A549 (cell line): ENCODE measurements around the gene FRMD4A. TPM values are rescaled to one million over a fixed set of nuclear protein-coding genes. Genes with fewer than 3 reads are reported as not detected.

ENCODE experiments used
- ATAC-seq, 2 experiments: fragments of 200-7000 bp in 1 of 2; fragments of >200 bp in 1 of 2; cut with Nextera tagmentation in 1 of 2; cut with Tn5 transposase in 1 of 2; 3 replicates each; pipeline versions ENCODE4 v1.8.0 to v1.9.1; 2018 to 2020; ENCODE audit warnings: mild to moderate bottlenecking in 1 of 2, moderate library complexity in 1 of 2
- CTCF ChIA-PET: fragments of 300-600 bp; sonication (Branson Sonifier 250); formaldehyde crosslinking; extraction: SDS; loops from one replicate; lab custom pipeline; 2021; ENCODE audit warnings: antibody characterized with exemption, inconsistent platforms; lab: Yijun Ruan, JAX
- POLR2A ChIA-PET: fragments of 350-600 bp; formaldehyde crosslinking; extraction: SDS; loops from one replicate; lab custom pipeline; 2021; ENCODE audit warnings: antibody characterized with exemption, inconsistent platforms; lab: Yijun Ruan, JAX
- DNase-seq, 2 experiments: peaks; one replicate each; pipeline versions ENCODE4 v3.0.0 to v3.0.0-alpha.2; 2011 to 2016; ENCODE audit warnings: low read depth in 1 of 2, low spot score in 1 of 2
- FAIRE-seq: peaks from 2 replicates; lab custom pipeline; 2011; peaks lifted over from hg19 to GRCh38; lab: Jason Lieb, UNC
- H3K27ac ChIP-seq, 2 experiments: fragments of >200 bp; sonication (Bioruptor Twin); formaldehyde crosslinking; 3 replicates each; pipeline ENCODE4 v1.5.1; 2016 to 2017
- H3K4me1 ChIP-seq: fragments of >200 bp; sonication (Bioruptor Twin); formaldehyde crosslinking; 3 replicates; pipeline ENCODE4 v1.6.1; 2016
- H3K4me2 ChIP-seq: fragments of >200 bp; sonication (Bioruptor Twin); formaldehyde crosslinking; 3 replicates; pipeline ENCODE4 v1.6.1; 2016
- H3K4me3 ChIP-seq: fragments of >200 bp; sonication (Bioruptor Twin); formaldehyde crosslinking; 3 replicates; pipeline ENCODE4 v1.5.1; 2016
- H3K9me3 ChIP-seq: fragments of >200 bp; sonication (Bioruptor Twin); formaldehyde crosslinking; 3 replicates; pipeline ENCODE4 v1.6.1; 2016
- BHLHE40 ChIP-seq: IDR thresholded peaks from 2 replicates; pipeline ENCODE4 v1.6.1; 2012; ENCODE audit warnings: low read depth, low read length, inconsistent platforms
- CBX2 ChIP-seq: fragments of 200-600 bp; sonication (generic); IDR thresholded peaks from 2 replicates; pipeline ENCODE4 v1.6.1; 2016; ENCODE audit warnings: low read depth, mild to moderate bottlenecking, borderline replicate concordance
- CBX8 ChIP-seq: fragments of 200-600 bp; sonication (generic); IDR thresholded peaks from 2 replicates; pipeline ENCODE4 v1.6.1; 2016
- CEBPB ChIP-seq, 2 experiments: fragments of >200 bp in 1 of 2; sonication (Bioruptor Twin) in 1 of 2; formaldehyde crosslinking in 1 of 2; IDR thresholded peaks; 2 replicates each; pipeline ENCODE4 v1.6.1; 2012 to 2016
- EHF ChIP-seq: fragments of 250-450 bp; sonication (Bioruptor Pico); IDR thresholded peaks from 2 replicates; pipeline ENCODE4 v1.5.0; 2020; ENCODE audit warnings: mild to moderate bottlenecking
- ESRRA ChIP-seq: fragments of 150-350 bp; IDR thresholded peaks from 2 replicates; pipeline ENCODE4 v1.6.1; 2014; ENCODE audit warnings: mild to moderate bottlenecking, low read length, borderline replicate concordance
- GATA3 ChIP-seq: IDR thresholded peaks from 2 replicates; pipeline ENCODE4 v1.6.1; 2012; ENCODE audit warnings: borderline replicate concordance
- HDAC2 ChIP-seq: fragments of 200-600 bp; sonication (generic); IDR thresholded peaks from 2 replicates; pipeline ENCODE4 v1.6.1; 2016
- HES2 ChIP-seq: fragments of >200 bp; sonication (Bioruptor Twin); formaldehyde crosslinking; IDR thresholded peaks from 2 replicates; pipeline ENCODE4 v1.6.1; 2016
- HEYL ChIP-seq: fragments of 250-450 bp; sonication (Bioruptor Pico); IDR thresholded peaks from 2 replicates; pipeline ENCODE4 v1.8.0; 2021; ENCODE audit warnings: mild to moderate bottlenecking, moderate library complexity
- HOXA7 ChIP-seq: fragments of 250-450 bp; sonication (Bioruptor Pico); IDR thresholded peaks from 2 replicates; pipeline ENCODE4 v1.5.0; 2020; ENCODE audit warnings: mild to moderate bottlenecking, moderate library complexity
- KDM1A ChIP-seq: fragments of 200-600 bp; sonication (generic); IDR thresholded peaks from 2 replicates; pipeline ENCODE4 v1.6.1; 2016; ENCODE audit warnings: low read depth, mild to moderate bottlenecking
- KDM5A ChIP-seq: fragments of 200-600 bp; sonication (generic); IDR thresholded peaks from 2 replicates; pipeline ENCODE4 v1.6.1; 2016; ENCODE audit warnings: antibody characterized with exemption, mild to moderate bottlenecking
- MAZ ChIP-seq: fragments of 150-350 bp; IDR thresholded peaks from 2 replicates; pipeline ENCODE4 v1.6.1; 2014; ENCODE audit warnings: antibody characterized with exemption, low read depth, low read length, borderline replicate concordance
- NR3C1 ChIP-seq: fragments of >200 bp; sonication (Bioruptor Twin); formaldehyde crosslinking; IDR thresholded peaks from 3 replicates; pipeline ENCODE4 v1.6.1; 2017
- RARB ChIP-seq: fragments of 250-450 bp; sonication (Bioruptor Pico); IDR thresholded peaks from 2 replicates; pipeline ENCODE4 v1.8.0; 2021; ENCODE audit warnings: mild to moderate bottlenecking, moderate library complexity
- REST ChIP-seq: fragments of 200-600 bp; sonication (generic); IDR thresholded peaks from 2 replicates; pipeline ENCODE4 v1.6.1; 2016; ENCODE audit warnings: antibody characterized with exemption, mild to moderate bottlenecking, moderate library complexity
- RFX5 ChIP-seq: fragments of 450-650 bp; IDR thresholded peaks from 2 replicates; pipeline ENCODE4 v1.7.1; 2014; ENCODE audit warnings: antibody characterized with exemption, mild to moderate bottlenecking, moderate library complexity
- SMC3 ChIP-seq: fragments of >200 bp; sonication (Bioruptor Twin); formaldehyde crosslinking; IDR thresholded peaks from 3 replicates; pipeline ENCODE4 v1.6.1; 2018; ENCODE audit warnings: inconsistent platforms
- TFCP2L1 ChIP-seq: fragments of 250-450 bp; sonication (Bioruptor Pico); IDR thresholded peaks from 2 replicates; pipeline ENCODE4 v1.5.0; 2021; ENCODE audit warnings: mild to moderate bottlenecking
- ZSCAN20 ChIP-seq: fragments of 250-450 bp; sonication (Bioruptor Pico); IDR thresholded peaks from 2 replicates; pipeline ENCODE4 v1.8.0; 2022; ENCODE audit warnings: mild to moderate bottlenecking, moderate library complexity
- WGBS: methylation state at CpG from one replicate; pipeline ENCODE4 v1.1.6; 2017; ENCODE audit errors: missing lambda C conversion rate; 5-methylcytosine and 5-hydroxymethylcytosine counted together
- polyA plus RNA-seq, 4 experiments: library from polyadenylated mRNA; depleted of rRNA in 3 of 4; stranded (reverse); fragments of >200 nt; fragmentation: RNase III in 1 of 4; extraction: RNeasy Plus Mini Kit Qiagen cat#74134 plus additional on column Dnase treatment in 1 of 4; gene quantifications; 2 replicates in 3 of 4; 3 replicates in 1 of 4; pipeline ENCODE4 v1.2.3, GENCODE V29; 2011 to 2017
- TF ChIP-seq, protein P1 (sequence below): IDR thresholded peaks from 2 replicates; pipeline ENCODE4 v1.6.1; 2012
- TF ChIP-seq, protein P2 (sequence below): IDR thresholded peaks from 2 replicates; pipeline ENCODE4 v1.6.1; 2012; ENCODE audit warnings: low read depth, borderline replicate concordance
- TF ChIP-seq, protein P3 (sequence below): IDR thresholded peaks from 2 replicates; pipeline ENCODE4 v1.6.1; 2012

Gene FRMD4A
- polyA plus RNA-seq, 2 of the 4 experiments (the other 2 are of a cell fraction) = 2.5 to 4.7 TPM

- FAIRE-seq (no peak), ATAC-seq (no peak), DNase-seq (no peak)
- H3K27ac ChIP-seq = no peak overlapping the region
- H3K4me2 ChIP-seq = no peak overlapping the region
- no peak for TF ChIP-seq CEBPB (IDR thresholded peaks at IDR 0.05)
- no peak for TF ChIP-seq SMC3
- no peak for TF ChIP-seq KDM5A
- no peak for TF ChIP-seq HEYL (CRISPR knock-in tag)
- TF ChIP-seq MAZ = no peak
- no peak for TF ChIP-seq ESRRA
- no peak for TF ChIP-seq REST
- TF ChIP-seq, protein P1, sequence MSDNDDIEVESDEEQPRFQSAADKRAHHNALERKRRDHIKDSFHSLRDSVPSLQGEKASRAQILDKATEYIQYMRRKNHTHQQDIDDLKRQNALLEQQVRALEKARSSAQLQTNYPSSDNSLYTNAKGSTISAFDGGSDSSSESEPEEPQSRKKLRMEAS = no peak
- TF ChIP-seq CBX8 = no peak
- CTCF ChIA-PET = interaction anchor here (0.9 to 2.1 kb wide), 3 partner anchors 12 to 275 kb away, joined by 3 to 13 read pairs (median 6); no protein-coding TSS in a partner anchor
- no peak overlapping the region for H3K4me3 ChIP-seq
- POLR2A ChIA-PET = no interaction called here
- peaks cover 4% of the 10 kb centered on the region; the same call in 1 of the 3 replicates for H3K9me3 ChIP-seq
- H3K4me1 ChIP-seq = no peaks in the 10 kb centered on the region
- WGBS = 62% methylated on average over 11 of the region's 11 CpGs
These were observed 145.8 kb downstream of the FRMD4A start for GRCh38 chr10:14184841-14185315.

DNA sequence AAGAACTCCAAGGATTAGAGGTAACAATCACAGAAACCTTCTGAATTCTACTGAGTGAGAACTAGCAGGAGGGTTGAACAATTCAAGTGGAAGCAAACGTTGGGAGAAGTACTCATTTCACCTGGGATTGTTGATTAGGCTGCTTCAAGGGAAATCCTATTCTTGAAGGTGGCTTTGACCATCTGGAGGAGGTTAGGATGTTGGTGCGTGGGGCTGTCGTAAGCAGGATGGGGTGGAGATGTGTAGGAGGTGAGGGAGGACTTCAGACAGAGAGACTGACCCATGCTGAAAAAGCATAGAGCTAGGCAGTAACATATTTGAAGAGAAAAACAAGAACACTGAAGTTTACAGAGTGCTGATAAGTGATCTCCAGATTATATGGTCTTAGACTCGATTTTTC is 147.9 kb downstream of the FRMD4A start:
- ATAC-seq (no peak), FAIRE-seq (no peak), DNase-seq (no peak)
- Histone ChIP-seq H3K27ac (no peak overlapping the region), H3K4me3 (no peak overlapping the region), H3K9me3 (peaks cover 4% of the 10 kb centered on the region; the same call in 1 of the 3 replicates), H3K4me1 (no peaks in the 10 kb centered on the region), H3K4me2 (no peak overlapping the region)
- 2% methylated on average over 4 of the region's 4 CpGs for WGBS
- POLR2A ChIA-PET = no interaction called here
- CTCF ChIA-PET = interaction anchor here (1.5 kb wide), 1 partner anchor 14 kb away, joined by 4 read pairs; no protein-coding TSS in a partner anchor
- TF ChIP-seq CBX2 (no peak), RARB (no peak), GATA3 (no peak), MAZ (no peak), HOXA7 (no peak), CBX8 (no peak), KDM1A (no peak), CEBPB (IDR thresholded peaks at IDR 0.05) (no peak), NR3C1 (no peak), RFX5 (no peak), EHF (CRISPR knock-in tag) (no peak), BHLHE40 (no peak), HES2 (no peak), ZSCAN20 (CRISPR knock-in tag) (no peak), TFCP2L1 (no peak), HDAC2 (no peak)
- TF ChIP-seq, protein P2, sequence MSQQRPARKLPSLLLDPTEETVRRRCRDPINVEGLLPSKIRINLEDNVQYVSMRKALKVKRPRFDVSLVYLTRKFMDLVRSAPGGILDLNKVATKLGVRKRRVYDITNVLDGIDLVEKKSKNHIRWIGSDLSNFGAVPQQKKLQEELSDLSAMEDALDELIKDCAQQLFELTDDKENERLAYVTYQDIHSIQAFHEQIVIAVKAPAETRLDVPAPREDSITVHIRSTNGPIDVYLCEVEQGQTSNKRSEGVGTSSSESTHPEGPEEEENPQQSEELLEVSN = no peak
- TF ChIP-seq, protein P3, sequence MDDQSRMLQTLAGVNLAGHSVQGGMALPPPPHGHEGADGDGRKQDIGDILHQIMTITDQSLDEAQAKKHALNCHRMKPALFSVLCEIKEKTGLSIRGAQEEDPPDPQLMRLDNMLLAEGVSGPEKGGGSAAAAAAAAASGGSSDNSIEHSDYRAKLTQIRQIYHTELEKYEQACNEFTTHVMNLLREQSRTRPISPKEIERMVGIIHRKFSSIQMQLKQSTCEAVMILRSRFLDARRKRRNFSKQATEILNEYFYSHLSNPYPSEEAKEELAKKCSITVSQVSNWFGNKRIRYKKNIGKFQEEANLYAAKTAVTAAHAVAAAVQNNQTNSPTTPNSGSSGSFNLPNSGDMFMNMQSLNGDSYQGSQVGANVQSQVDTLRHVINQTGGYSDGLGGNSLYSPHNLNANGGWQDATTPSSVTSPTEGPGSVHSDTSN = no peak
